ENCODE results near the gene IFI27L2.
"Not testable (repeated sequence)": the region's sequence is repeated elsewhere in the genome, so short reads cannot be mapped to it uniquely, and the experiment has no call there.

Gene IFI27L2

GRCh38 chr14:94129111-94129757 is at the start of gene IFI27L2:
TSS of gene IFI27L2 (minus strand) at chr14:94129604. CDS start at chr14:94129564, 40 bp downstream.
- peak; percentile 74 for DNase-seq

DNA sequence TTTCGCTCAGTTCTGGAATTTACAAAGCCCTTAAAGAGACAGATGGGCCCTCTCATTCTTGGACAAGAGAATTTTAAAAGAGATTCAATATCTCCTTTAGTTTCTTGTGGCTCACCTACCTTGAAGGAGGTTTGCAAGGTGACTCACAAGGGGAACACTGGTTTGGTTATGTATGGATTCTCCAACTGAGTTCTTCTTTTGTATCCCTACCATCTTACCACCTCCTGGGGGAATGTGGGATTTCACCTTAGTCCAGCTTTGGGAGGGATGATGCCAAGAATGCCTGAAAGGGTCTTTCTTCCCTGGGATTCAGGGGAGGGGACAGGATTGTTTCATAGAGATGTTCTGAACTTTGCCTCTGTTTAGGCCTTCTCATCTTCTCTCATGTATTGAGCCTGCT is 48.4 kb upstream of the IFI27L2 start:
- no peak for DNase-seq

- no peak for DNase-seq
Measured at GRCh38 chr14:94176808-94177207, 47.4 kb upstream of the IFI27L2 start.

- no peak for DNase-seq
Measured at GRCh38 chr14:94175747-94176146, 46.3 kb upstream of the IFI27L2 start.

- DNase-seq: peak; percentile 2
Measured at GRCh38 chr14:94175011-94175745, 45.8 kb upstream of the IFI27L2 start.

DNA sequence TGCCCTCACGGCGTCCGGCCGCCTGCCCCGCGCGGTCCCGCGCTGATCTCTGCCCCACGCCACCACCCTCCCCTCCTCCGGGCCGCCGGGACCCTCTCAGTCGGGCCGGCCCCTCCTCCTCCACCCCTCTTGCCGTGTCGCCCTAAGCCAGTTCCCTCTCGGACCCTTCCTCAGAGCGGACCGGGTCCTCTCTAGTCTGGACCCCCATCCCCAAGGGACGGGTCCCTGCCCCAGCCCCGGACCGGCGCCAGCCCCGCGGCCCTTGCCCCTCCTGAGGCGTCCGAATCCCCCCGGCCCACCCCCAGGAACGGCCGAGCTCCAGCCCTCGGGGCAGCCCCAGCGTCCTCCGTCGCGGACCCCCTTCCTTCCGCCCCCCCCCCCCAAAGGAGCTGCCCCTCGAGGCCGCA is 45.2 kb upstream of the IFI27L2 start:
- DNase-seq: no peak

- peak; percentile 87 for DNase-seq
Measured at GRCh38 chr14:94173885-94174603, 44.6 kb upstream of the IFI27L2 start, which contains the start of gene PPP4R4. TSS of gene PPP4R4 (plus strand) at chr14:94174322. CDS start at chr14:94174466, 144 bp downstream.

DNA sequence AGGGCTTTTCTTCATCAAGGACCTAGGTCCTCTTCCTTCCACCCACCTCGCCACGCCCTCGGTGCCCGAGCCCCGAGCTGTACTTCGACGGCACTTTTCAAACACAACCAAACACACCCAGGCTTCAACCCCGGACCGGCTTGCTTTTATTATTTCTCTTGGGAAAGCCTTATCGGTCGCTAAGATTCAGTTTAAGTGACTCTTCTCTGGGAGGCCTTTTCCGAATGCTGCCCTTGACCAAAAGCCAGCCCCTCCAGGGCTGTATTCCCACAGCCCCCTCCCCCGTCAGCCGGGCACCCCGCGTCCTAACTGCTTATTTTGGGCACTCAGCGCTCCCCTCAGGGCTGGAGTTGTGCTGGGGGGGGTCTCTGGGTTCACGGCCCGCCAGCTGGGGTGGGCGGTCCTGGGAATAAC is 44.1 kb upstream of the IFI27L2 start:
- DNase-seq: peak; percentile 55

DNA sequence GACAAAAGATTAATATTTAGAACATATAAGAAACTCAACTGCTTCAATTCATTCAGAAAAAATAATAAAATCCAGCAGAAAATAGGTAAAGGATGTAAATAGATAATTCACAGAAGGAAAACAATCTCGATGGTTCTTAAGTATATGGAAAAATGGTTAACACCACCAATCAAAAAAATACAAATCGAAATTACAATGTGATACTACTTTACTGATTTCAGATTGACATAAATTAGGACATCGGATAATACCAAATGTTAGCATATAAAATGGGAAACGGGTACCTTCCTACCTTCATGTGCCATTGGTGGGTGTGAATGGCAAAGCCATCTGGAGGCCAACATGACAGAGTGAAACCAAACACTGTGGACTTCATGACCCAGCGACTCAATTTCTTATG is 43.1 kb upstream of the IFI27L2 start:
- no peak for DNase-seq

GRCh38 chr14:94171208-94171607 is 41.8 kb upstream of the IFI27L2 start:
- DNase-seq: no peak

DNA sequence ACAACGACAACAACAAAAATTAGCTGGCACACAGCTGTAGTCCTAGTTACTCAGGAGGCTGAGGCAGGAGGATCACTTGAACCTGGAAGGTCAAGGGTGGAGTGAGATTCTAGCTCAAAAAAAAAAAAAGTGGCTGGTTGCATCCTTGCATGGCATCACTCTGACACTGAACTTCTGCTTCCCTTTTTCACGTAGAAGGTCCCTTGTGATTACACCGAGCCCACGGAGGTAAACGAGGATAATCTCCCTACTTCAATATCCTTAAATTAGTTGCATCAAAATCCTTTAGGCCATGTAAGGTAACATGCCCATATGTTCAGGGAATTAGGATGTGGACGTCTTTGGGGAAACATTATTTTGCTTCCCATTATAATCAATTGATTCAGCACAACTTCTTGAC is 40.7 kb upstream of the IFI27L2 start:
- no peak for DNase-seq

- DNase-seq: no peak
Measured at GRCh38 chr14:94165744-94166143, 36.3 kb upstream of the IFI27L2 start.

DNA sequence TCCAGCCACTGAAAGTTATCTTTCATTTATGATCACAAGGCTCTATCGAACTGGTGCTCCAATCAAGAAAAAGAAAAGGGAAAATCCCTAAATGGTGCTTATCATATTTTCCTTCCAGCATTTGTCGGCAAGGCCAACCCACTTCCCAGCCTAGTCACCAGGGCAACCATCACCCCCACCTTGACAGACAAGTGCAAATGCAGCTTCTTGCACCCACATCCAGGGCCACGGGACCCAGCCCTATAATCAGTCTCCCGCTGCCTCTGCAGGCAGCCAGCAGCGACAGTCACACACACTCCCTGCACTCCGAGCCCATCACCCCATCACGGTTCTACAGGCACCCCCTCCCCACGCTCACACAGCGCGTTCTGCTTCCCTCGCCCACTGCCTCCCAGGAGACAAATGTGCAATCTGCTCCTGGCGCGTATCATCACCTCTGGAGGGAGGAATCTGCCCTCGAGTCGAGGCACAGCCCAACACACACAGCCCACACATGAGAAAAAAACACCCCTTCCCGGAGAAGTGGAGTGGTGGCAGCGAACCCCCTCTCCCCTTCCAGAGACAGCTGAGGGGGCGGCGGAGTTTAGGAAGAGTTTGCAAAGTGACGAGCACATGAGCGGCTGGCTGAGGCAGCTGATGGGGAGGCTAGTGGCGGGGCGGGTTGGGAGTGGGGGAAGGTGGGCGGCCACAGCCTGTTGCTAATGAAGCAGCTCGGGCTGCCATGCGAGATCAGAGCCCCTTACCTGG is 35.5 kb upstream of the IFI27L2 start:
- no peak for DNase-seq

DNA sequence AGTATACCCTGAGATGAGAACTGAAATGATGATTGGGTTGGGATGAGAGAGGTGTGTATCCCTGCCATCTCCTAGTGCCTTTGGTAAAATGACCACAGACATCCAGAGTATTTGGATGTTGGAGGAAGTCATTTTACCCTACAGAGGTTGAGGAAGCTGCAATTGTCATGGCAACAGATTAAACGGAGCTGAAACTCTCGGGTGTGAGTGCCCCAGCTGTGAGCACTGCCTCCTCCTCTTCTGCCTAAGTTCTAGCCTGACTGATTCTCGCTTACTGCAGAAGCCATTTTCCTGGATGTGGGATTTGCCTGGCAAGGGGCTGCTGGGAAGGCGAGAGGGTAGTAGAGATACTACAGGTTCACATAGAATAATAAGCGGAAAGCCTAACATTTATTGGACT is 34.4 kb upstream of the IFI27L2 start:
- no peak for DNase-seq

DNA sequence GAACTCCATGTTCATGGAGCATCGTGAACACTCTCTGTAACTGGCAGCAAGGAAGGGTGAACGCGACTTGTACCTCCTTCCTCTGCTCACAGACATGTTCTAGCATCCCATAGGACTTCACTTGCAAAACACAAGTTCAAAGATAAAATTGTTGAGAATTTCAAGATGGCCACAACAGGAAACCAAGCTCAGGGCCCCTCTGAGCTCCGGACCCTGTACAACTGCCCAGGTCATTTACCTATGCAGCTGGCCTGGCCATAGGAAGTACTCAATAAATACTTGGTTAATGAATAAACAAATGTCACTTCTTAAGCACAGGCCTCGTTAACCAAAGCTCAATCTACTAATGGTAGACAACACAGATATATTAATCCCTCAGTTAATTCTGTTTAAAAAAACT is 33.1 kb upstream of the IFI27L2 start:
- no peak for DNase-seq

- peak; percentile 45 for DNase-seq
Measured at GRCh38 chr14:94161981-94162380, 32.6 kb upstream of the IFI27L2 start.

- DNase-seq: no peak
Measured at GRCh38 chr14:94161058-94161457, 31.7 kb upstream of the IFI27L2 start.

DNA sequence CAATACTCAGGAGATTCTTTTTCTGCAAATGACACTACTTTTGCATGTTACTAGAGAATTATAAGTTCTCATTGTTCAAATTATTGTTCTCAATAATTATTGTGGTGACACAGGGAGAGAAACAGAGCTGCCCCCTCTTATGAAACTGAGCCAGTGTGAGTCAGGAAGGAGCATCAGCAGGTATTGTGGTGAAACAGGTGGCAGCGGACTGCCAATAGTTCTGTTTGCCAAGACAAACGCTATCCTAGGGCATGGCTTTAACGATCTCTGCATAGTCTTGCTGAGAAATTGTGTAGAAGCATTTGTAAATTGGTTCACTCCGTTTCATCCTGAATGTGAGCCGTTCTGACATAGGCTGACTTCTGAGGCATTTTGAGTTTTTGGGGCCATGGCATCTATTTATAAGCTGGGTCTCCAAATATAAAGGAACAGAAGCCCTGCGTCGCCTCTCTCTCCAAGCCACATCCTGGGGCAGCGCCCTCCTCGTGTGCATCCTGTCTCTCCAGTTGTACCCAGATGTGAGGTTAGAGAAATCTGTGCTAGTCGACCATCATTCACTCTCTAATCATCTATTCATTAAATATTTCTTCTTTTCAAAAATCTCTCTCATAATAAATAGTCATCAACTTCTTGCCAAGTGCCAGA is 29.0 kb upstream of the IFI27L2 start:
- DNase-seq: no peak

DNA sequence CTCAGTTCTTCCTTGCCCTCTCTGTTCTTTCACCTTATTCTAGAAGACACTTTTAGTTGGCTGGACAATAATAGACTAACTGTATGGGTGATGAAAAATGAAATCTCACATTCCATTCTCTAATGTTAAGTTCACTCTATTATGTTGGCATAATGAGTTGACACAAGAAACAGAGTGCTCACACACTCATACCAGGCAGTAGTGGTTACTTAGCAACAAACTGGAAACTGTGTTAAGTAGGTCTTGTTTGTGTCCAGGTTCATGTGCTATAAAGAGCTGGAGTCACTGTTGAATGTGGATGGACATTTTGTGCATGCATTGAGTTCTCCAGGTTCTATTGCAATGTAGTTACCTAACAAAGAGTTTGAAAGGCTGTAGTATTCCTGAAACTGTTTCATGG is 27.8 kb upstream of the IFI27L2 start:
- no peak for DNase-seq

GRCh38 chr14:94156143-94156542 is 26.7 kb upstream of the IFI27L2 start:
- not testable (repeated sequence) for DNase-seq

- no peak for DNase-seq
Measured at GRCh38 chr14:94153750-94154342, 24.4 kb upstream of the IFI27L2 start.

DNA sequence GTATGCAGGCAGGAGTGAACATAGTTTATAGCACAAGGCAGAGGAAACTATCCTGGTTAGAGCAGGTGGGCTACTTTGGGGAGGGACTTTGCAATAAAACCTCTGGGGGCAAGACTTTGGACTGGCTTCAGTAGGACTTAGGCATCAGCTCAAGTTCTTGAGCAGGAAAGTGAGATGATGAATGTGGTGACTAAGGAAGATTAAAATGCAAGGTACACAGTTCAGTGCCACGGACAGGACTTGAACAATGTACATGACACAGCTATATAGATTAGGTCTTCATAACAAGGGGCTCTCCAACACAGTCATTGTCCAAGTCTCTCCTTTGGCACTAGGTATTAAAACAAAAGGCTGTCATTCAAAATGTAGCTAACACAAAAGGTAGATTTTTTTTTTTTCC is 23.3 kb upstream of the IFI27L2 start:
- DNase-seq: no peak

Measured in OCI-M1 (cell line).